K562 (cell line): ENCODE results near the gene RPL14. TPM values are rescaled to one million over a fixed set of nuclear protein-coding genes. Genes with fewer than 3 reads are reported as not detected.
A peak's percentile ranks its signal among the peaks of the same experiment; 100 is the strongest.

ENCODE experiments used
- CC2D1A ChIP-seq: fragments of 450-650 bp; IDR thresholded peaks from 2 replicates; pipeline ENCODE4 v1.6.1; 2017; ENCODE audit warnings: mild to moderate bottlenecking
- EGR1 ChIP-seq: fragments of 450-650 bp; conservative IDR thresholded peaks from 2 replicates; pipeline ENCODE4 v1.6.1; 2017; ENCODE audit warnings: mild to moderate bottlenecking
- RBFOX2 ChIP-seq: fragments of 200-400 bp; formaldehyde crosslinking; IDR thresholded peaks from 2 replicates; pipeline ENCODE4 v1.6.1; 2017; ENCODE audit warnings: low read depth, mild to moderate bottlenecking, low read length, moderate library complexity
- REST ChIP-seq, 2 experiments: fragments of 450-650 bp; formaldehyde crosslinking in 1 of 2; IDR thresholded peaks; 2 replicates each; pipeline versions ENCODE4 v1.4.0 to v1.6.1; 2014 to 2020; ENCODE audit warnings: mild to moderate bottlenecking in 2 of 2, borderline replicate concordance in 1 of 2, low read depth in 1 of 2
- ZBTB1 ChIP-seq: sonication (generic); formaldehyde crosslinking; IDR thresholded peaks from 2 replicates; pipeline ENCODE4 v1.8.1; 2023; ENCODE audit warnings: missing genetic modification reagents, low read depth, mild to moderate bottlenecking, borderline replicate concordance
- polyA plus RNA-seq, 8 experiments: library from polyadenylated mRNA; depleted of rRNA in 4 of 8; stranded (reverse) in 5 of 8; unstranded in 3 of 8; fragments of >200 nt; fragmentation: Nextera tagmentation in 2 of 8; fragmentation: Illumina TruSeq in 1 of 8; extraction: Ambion mirVana in 2 of 8; extraction: Trizol in 1 of 8; gene quantifications; 2 replicates each; pipeline versions ENCODE4 v1.2.1 to v1.2.3, GENCODE V29; 2011 to 2014; ENCODE audit warnings: inconsistent platforms in 1 of 8, missing spikeins in 1 of 8
- total RNA-seq, 7 experiments: library from RNA; depleted of rRNA in 6 of 7; stranded (reverse); fragments of >200 nt in 6 of 7; fragmentation: Illumina TruSeq in 2 of 7; extraction: Trizol in 2 of 7; gene quantifications; 2 replicates each; pipeline versions ENCODE4 v1.2.1 to v1.2.3, GENCODE V29; 2011 to 2021; ENCODE audit warnings: low replicate concordance in 1 of 7

RPL14 gene
- total and polyA plus RNA-seq, 9 of the 15 experiments (the other 6 are each of a cell fraction or from before 2014, with no cell fraction given): 851 to 4,649 (median 2,133) TPM

GRCh38 chr3:40505599-40506462, 48.7 kb downstream of the RPL14 start, which contains the start of gene ZNF620 (continued):
- TF ChIP-seq REST (IDR thresholded peaks at IDR 0.05; ENCODE audit: borderline replicate concordance): 0 out of 2 replicates have a peak, but pooled peaks have one; percentile 16
- TF ChIP-seq REST (CRISPR knock-in tag; IDR thresholded peaks at IDR 0.05; ENCODE audit: low read depth): no peak; the same call in 1 of the 2 replicates
- TF ChIP-seq CC2D1A: 0 out of 2 replicates have a peak, but pooled peaks have one; percentile 25
- TF ChIP-seq RBFOX2: peak; percentile 81
- no peak for TF ChIP-seq ZBTB1
- TF ChIP-seq EGR1: 0 out of 2 replicates have a peak, but pooled peaks have one; percentile 16
- TF ChIP-seq, all 486 proteins: peak for 93
